HCT116 (cell line): Measurements from ENCODE around the gene COBL. TPM values are rescaled to one million over a fixed set of nuclear protein-coding genes. Genes with fewer than 3 reads are reported as not detected.

Experiments used
- ATAC-seq: fragments of 200-7000 bp; cut with Tn5 transposase; 2 replicates; pipeline ENCODE4 v1.9.1; 2020; ENCODE audit warnings: mild to moderate bottlenecking, moderate library complexity
- BruUV-seq: library from RNA; stranded (reverse); fragments of 400-500 nt; replicated peaks from 2 replicates; lab custom pipeline; 2021; lab: Mats Ljungman, UMichigan
- CTCF ChIA-PET: fragments of 300-600 bp; sonication (Branson Sonifier 250); formaldehyde crosslinking; loops from one replicate; lab custom pipeline; 2021; ENCODE audit warnings: antibody characterized with exemption; lab: Charles Lee
- POLR2A ChIA-PET: fragments of 300-600, 350-600 bp; sonication (Branson Sonifier 250); formaldehyde crosslinking; loops from one replicate; lab custom pipeline; 2021; ENCODE audit warnings: antibody characterized with exemption; lab: Charles Lee
- RAD21 ChIA-PET, 2 experiments: fragments of 300-600 bp; sonication (Branson Sonifier 250); formaldehyde crosslinking; loops; one replicate each; lab custom pipeline; 2023; ENCODE audit warnings: low total read pairs in 2 of 2; ENCODE audit not compliant: uncharacterized antibody in 2 of 2, unreplicated experiment in 2 of 2, low non-redundant PET in 1 of 2; lab: Charles Lee
- DNase-seq: peaks from one replicate; pipeline ENCODE4 v3.0.0-alpha.2; 2010; ENCODE audit warnings: low read depth, low spot score
- H2AFZ ChIP-seq: fragments of 200-600 bp; shearing (Covaris generic), sonication (generic); 2 replicates; pipeline ENCODE4 v1.6.1; 2017; ENCODE audit warnings: low read depth, mixed run types, mixed read lengths, antibody characterized with exemption, low read length; ENCODE audit not compliant: poor library complexity, severe bottlenecking
- H3K27ac ChIP-seq: 2 replicates; pipeline ENCODE4 v1.5.1; 2012; ENCODE audit warnings: low read depth, low read length
- H3K27me3 ChIP-seq: fragments of 200-600 bp; sonication (generic); 2 replicates; pipeline ENCODE4 v1.6.1; 2016; ENCODE audit warnings: mixed run types, low read length, mixed read lengths; ENCODE audit not compliant: insufficient read depth
- H3K36me3 ChIP-seq, 2 experiments: fragments of 200-500 bp in 1 of 2; fragments of 200-600 bp in 1 of 2; sonication (Bioruptor generic) in 1 of 2; sonication (generic) in 1 of 2; 2 replicates each; pipeline versions ENCODE4 v1.5.1 to v1.6.1; 2014 to 2016; ENCODE audit warnings: low read length in 2 of 2, inconsistent platforms in 1 of 2, mixed read lengths in 1 of 2, mixed run types in 1 of 2; ENCODE audit not compliant: insufficient read depth in 2 of 2, control insufficient read depth in 1 of 2
- H3K4me1 ChIP-seq, 2 experiments: fragments of 200-600 bp in 1 of 2; sonication (generic) in 1 of 2; 2 replicates each; pipeline versions ENCODE4 v1.5.1 to v1.6.1; 2012 to 2017; ENCODE audit warnings: low read length in 2 of 2, inconsistent platforms in 1 of 2, mild to moderate bottlenecking in 1 of 2, mixed read lengths in 1 of 2, mixed run types in 1 of 2, moderate library complexity in 1 of 2; ENCODE audit not compliant: insufficient read depth in 2 of 2, control insufficient read depth in 1 of 2
- H3K4me2 ChIP-seq: fragments of 200-600 bp; sonication (generic); 2 replicates; pipeline ENCODE4 v1.6.1; 2017; ENCODE audit warnings: mixed run types, low read length, mixed read lengths
- H3K4me3 ChIP-seq, 2 experiments: fragments of 200-600 bp in 1 of 2; sonication (generic) in 1 of 2; replicated peaks in 1 of 2; 2 replicates each; pipeline ENCODE4 v1.5.1; 2011 to 2016; ENCODE audit warnings: low read length in 2 of 2, control low read depth in 1 of 2, low read depth in 1 of 2, mild to moderate bottlenecking in 1 of 2, mixed read lengths in 1 of 2, mixed run types in 1 of 2
- H3K79me2 ChIP-seq: fragments of 200-600 bp; sonication (generic); 2 replicates; pipeline ENCODE4 v1.6.1; 2017; ENCODE audit warnings: mild to moderate bottlenecking, mixed run types, low read length, moderate library complexity, mixed read lengths; ENCODE audit not compliant: insufficient read depth
- H3K9ac ChIP-seq: fragments of 200-600 bp; sonication (generic); 2 replicates; pipeline ENCODE4 v1.6.1; 2016; ENCODE audit warnings: low read length, mixed read lengths
- H3K9me2 ChIP-seq: fragments of 200-600 bp; sonication (generic), shearing (Covaris generic); 2 replicates; pipeline ENCODE4 v1.6.1; 2017; ENCODE audit warnings: mixed run types, mild to moderate bottlenecking, moderate library complexity; ENCODE audit not compliant: insufficient read depth
- H3K9me3 ChIP-seq, 2 experiments: fragments of 200-500 bp in 1 of 2; fragments of 200-600 bp in 1 of 2; sonication (Bioruptor generic) in 1 of 2; sonication (generic) in 1 of 2; 2 replicates each; pipeline ENCODE4 v1.6.1; 2014 to 2017; ENCODE audit warnings: low read length in 2 of 2, mixed read lengths in 2 of 2, inconsistent platforms in 1 of 2, low read depth in 1 of 2, mild to moderate bottlenecking in 1 of 2, mixed run types in 1 of 2, moderate library complexity in 1 of 2; ENCODE audit not compliant: control insufficient read depth in 1 of 2, insufficient read depth in 1 of 2
- H4K20me1 ChIP-seq: fragments of 200-600 bp; sonication (generic), shearing (Covaris generic); 2 replicates; pipeline ENCODE4 v1.6.1; 2017; ENCODE audit warnings: mixed run types, mild to moderate bottlenecking, moderate library complexity; ENCODE audit not compliant: insufficient read depth
- ATF3 ChIP-seq: IDR thresholded peaks from 2 replicates; pipeline ENCODE4 v1.6.1; 2012
- CEBPB ChIP-seq: IDR thresholded peaks from 2 replicates; pipeline ENCODE4 v1.6.1; 2012; ENCODE audit warnings: low read depth
- CTCF ChIP-seq, 3 experiments: fragments of 200-600 bp in 1 of 3; sonication (generic) in 1 of 3; IDR thresholded peaks in 2 of 3; conservative IDR thresholded peaks in 1 of 3; 2 replicates each; pipeline ENCODE4 v1.5.1; 2012 to 2017; ENCODE audit warnings: low read depth in 2 of 3, low read length in 2 of 3, antibody characterized with exemption in 1 of 3, borderline replicate concordance in 1 of 3, control low read depth in 1 of 3, mild to moderate bottlenecking in 1 of 3, mixed read lengths in 1 of 3, mixed run types in 1 of 3, moderate library complexity in 1 of 3; ENCODE audit not compliant: insufficient read depth in 1 of 3
- EGR1 ChIP-seq: IDR thresholded peaks from 2 replicates; pipeline ENCODE4 v1.6.1; 2012; ENCODE audit warnings: low read depth
- JUND ChIP-seq: IDR thresholded peaks from 2 replicates; pipeline ENCODE4 v1.6.1; 2012
- MAX ChIP-seq: IDR thresholded peaks from 2 replicates; pipeline ENCODE4 v1.6.1; 2012
- RAD21 ChIP-seq: IDR thresholded peaks from 2 replicates; pipeline ENCODE4 v1.6.1; 2012; ENCODE audit warnings: low read depth, mild to moderate bottlenecking
- SRF ChIP-seq: IDR thresholded peaks from 2 replicates; pipeline ENCODE4 v1.6.1; 2012; ENCODE audit warnings: low read depth
- TCF7L2 ChIP-seq: IDR thresholded peaks from 2 replicates; pipeline ENCODE4 v1.7.0; 2011; ENCODE audit warnings: borderline replicate concordance, inconsistent platforms; ENCODE audit not compliant: insufficient read depth, insufficient read length; ENCODE audit errors: extremely low read depth
- YY1 ChIP-seq: IDR thresholded peaks from 2 replicates; pipeline ENCODE4 v1.6.1; 2011; ENCODE audit warnings: low read length, low read depth, moderate library complexity, mild to moderate bottlenecking; ENCODE audit not compliant: insufficient replicate concordance; ENCODE audit errors: extremely low read depth
- ZNF274 ChIP-seq: fragments of 200-500 bp; sonication (Bioruptor generic); IDR thresholded peaks from 2 replicates; pipeline ENCODE4 v1.6.1; 2014; ENCODE audit warnings: mild to moderate bottlenecking, low read depth, low read length, inconsistent platforms
- intact Hi-C: fragments of 100-400 bp; cut with micrococcal nuclease; formaldehyde crosslinking; loops from 2 replicates; pipeline ENCODE4 v1.10.0; 2022
- total RNA-seq: library from RNA; stranded (reverse); gene quantifications from one replicate; pipeline ENCODE4 v1.2.1, GENCODE V29; 2021; ENCODE audit not compliant: unreplicated experiment

The COBL gene
- total RNA-seq, 1 experiment from 2014 or later = 19.3 TPM

GRCh38 chr7:51315393-51316261 lies 982 bp downstream of the COBL start (continued):
- TF ChIP-seq ZNF274 (no peak), TCF7L2 (peak; percentile 49), YY1 (no peak)
- TF ChIP-seq, all 23 proteins: peak for 4

GRCh38 chr7:51314726-51315125 lies 1.9 kb downstream of the COBL start:
- Histone ChIP-seq H3K27me3 (no peaks in the 10 kb centered on the region), H3K4me3 (peak overlapping the region in 1 of 2 experiments; percentile 83; a peak in 3 of 4 replicates), H3K4me1 (peaks cover 15 to 30% of the 10 kb centered on the region in 2 experiments), H2AFZ (no peak overlapping the region), H3K9me3 (no peaks in the 10 kb centered on the region), H3K4me2 (peak overlapping the region; percentile 90), H3K9ac (peak overlapping the region; percentile 81), H3K27ac (no peak overlapping the region), H3K9me2 (no peaks in the 10 kb centered on the region), H3K79me2 (peaks cover 21% of the 10 kb centered on the region), H3K36me3 (no peaks in the 10 kb centered on the region), H4K20me1 (no peaks in the 10 kb centered on the region)
- intact Hi-C loops = no loop called here
- TSS peak; percentile 67 for BruUV-seq
- ChIA-PET RAD21 (no interaction called here), CTCF (no interaction called here), POLR2A (no interaction called here)
- ATAC-seq (no peak), DNase-seq (no peak)
- TF ChIP-seq ZNF274 (no peak), ATF3 (no peak), CEBPB (no peak), SRF (no peak), CTCF (IDR thresholded peaks at IDR 0.05 in 2 of 3, conservative IDR thresholded peaks at IDR 0.05 in 1 of 3; ENCODE audit: borderline replicate concordance in 1 of 3, insufficient read depth in 1 of 3, low read depth in 2 of 3, low read length in 2 of 3) (no peak), MAX (no peak), JUND (no peak), RAD21 (no peak), EGR1 (no peak)
